NCI-H2107 (cell line): ENCODE results near the gene NCOA3.
"Not testable (repeated sequence)": the region's sequence is repeated elsewhere in the genome, so short reads cannot be mapped to it uniquely, and the experiment has no call there.

Experiments used
- DNase-seq: peaks from one replicate; lab custom pipeline; 2025; lab: John Stamatoyannopoulos, UW

The NCOA3 gene

DNA sequence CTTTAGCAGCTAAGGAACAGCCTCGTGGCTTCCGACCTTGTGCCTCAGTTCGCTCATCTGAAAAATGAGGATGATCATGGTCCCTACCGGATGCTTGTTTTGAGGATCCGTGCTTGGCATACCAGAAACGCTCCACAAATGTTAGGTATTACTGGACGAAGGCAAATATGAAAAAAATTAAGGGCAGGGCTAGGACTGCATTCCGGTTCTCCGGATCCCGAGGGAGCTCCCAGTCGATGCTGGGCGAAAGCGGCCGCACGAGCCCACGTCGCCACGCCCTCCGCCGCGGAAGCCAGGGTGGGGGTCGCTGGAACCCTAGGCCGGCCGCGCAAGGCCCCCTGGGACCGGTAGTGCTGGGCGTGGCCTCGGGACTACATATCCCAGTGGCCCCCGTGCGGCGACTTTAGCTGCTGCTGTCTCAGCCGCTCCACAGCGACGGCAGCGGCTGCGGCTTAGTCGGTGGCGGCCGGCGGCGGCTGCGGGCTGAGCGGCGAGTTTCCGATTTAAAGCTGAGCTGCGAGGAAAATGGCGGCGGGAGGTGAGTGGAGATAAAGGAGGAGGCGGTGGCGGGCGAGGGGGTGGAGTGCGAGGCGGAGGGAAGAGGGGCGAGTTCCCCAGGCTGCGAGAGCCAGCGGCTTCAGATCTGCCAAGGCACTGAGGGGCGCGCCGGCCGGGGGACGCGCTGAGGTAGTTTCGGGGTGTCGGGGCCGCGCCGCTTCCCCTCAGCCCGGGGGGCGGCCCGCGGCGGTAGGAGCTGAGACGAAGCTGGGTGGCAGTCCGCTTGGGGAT is at the start of gene NCOA3:
Gene NCOA3, plus strand, starts transcription at position 406 of the 789 bp plus-strand sequence. CDS start 120,361 bp downstream, outside the sequence.
- DNase-seq: peak; percentile 85

DNA sequence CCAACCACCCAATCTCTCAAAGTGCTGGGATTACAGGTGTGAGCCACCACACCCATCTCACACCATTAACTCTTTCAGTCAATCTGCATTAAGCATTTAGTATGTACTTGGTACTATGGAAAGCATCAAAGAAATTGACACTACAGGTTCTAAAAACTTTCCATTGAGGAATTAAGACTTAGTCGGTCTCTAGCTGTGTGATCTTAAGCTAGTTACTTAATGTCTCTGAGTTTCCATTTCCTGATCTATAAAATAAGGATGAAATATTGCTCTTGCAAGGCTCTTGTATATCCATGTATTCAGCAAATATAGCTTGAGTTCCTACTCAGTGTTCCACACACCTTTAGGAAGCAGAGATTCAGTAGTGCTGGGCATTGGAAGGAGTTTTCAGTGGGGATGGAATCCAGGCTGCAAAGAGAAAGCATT is 48.9 kb upstream of the NCOA3 start:
- DNase-seq: no peak

DNA sequence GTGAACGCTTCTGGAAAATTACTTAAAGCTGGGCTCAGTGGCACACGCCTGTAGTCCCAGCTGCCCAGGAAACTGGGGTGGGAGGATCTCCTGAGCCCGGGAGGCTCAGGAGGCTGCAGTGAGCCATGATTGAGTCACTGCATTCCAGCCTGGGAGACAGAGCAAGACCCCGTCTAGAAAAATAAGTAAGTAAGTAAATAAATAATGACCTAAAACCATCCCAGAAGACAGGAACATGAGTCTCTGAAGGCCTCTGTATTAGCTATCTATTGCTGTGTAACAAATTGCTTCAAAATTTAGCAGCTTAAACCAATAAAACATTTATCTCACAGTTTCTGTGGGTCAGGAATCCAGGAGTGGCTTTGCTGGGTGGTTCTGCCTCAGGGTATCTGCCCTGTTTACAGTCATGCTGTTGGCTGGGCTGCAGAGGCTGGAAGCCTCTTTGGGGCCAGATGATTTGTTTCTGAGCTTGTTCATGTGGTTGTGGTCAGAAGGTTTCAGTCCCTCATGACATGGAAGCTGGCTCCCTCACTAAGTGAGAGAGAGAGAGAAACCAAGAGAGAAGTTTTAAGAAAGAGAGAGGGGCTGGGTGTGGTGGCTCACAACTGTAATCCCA is 48.4 kb upstream of the NCOA3 start:
- no peak for DNase-seq

DNA sequence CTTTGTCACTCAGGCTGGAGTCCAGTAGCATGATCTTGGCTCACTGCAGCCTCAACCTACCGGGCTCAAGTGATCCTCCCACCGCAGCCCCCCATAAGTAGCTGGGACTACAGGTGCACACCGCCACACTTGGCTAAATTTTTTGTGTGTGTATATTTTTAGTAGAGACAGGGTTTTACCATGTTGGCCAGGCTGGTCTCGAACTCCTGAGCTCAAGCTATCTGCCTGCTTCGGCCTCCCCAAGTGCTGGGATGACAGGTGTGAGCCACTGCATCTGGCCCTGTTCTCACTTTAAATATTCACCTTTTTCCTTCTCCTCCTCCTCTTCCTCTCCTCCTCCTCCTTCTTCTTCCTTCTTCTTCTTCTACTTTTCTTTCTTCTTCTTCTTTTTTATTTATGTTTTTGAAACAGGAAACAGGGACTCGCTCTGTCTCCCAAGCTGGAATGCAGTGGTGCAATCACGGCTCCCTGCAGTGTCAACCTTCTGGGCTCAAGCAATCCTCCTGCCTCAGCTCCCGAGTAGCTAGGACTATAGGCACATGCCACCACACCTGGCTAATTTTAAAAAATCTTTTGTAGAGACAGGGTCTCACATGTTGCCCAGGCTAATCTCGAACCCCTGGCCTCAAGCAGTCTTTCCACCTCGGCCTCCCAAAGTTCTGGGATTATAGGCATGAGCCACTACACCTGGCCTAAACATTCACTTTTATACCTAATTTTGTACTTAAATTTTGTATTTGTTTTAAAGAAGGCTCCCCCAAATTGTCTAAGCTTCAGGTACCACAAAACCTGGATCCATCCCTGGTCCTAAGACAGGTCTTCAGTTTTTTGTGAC is 47.2 kb upstream of the NCOA3 start:
- DNase-seq: no peak

DNA sequence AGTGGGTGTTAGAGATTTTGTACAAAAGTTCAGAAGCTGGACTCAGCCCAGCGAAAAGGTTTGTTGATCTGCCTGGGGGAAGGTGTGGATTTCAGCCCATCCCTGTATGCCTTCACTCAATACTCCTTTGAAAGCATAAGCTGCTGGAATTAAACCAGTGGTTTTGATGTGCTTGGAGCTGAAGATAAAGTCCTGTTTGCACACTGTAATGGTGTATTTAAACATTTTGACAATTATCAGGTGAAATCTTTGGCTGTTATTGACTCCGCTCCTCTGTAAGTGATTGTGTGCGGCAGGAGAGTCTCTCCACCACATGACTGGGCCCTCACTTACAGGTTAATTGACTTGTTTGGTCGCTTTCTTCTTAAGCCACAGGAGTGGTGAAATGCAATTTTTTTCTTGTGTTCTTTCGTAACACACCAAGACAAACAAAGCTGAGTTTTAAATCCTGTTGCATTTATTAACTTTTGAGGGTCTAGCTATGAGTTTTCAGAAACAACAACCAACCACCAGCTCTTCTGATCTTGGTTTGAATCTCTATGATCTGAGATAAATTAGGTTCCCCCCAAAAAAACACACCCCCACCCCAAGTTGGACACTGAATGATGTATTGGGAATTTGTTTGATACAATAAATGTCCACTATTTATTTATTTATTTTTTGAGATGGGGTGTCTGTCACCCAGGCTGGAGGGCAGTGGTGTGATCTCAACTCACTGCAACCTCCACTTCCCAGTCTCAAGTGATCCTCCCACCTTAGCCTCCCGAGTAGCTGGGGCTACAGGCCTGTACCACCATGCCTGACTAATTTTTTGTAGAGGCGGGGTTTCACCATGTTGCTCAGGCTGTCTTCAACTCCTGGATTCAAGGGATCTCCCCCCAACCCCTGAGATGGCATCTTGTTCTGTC is 46.3 kb upstream of the NCOA3 start:
- no peak for DNase-seq

DNA sequence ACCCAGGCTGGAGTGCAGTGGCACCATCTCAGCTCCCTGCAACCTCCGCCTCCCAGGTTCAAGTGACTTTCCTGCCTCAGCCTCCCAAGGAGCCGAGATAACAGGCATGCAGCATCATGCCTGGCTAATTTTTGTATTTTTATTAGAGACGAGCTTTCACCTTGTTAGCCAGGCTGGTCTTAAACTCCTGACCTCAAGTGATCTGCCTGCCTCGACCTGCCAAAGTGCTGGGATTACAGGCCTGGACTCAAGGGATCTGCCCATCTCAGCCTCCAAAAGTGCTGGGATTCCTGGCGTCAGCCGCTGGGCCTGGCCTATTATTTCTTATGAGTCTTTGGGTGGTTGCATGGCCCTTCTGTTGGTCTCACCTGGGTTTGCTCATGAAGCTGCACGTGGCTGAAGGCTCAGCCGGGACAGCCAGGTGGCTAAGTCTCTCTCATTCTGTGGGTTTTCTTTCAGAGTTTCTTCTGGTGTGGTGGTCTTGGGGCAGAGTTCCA is 45.6 kb upstream of the NCOA3 start:
- DNase-seq: no peak

DNA sequence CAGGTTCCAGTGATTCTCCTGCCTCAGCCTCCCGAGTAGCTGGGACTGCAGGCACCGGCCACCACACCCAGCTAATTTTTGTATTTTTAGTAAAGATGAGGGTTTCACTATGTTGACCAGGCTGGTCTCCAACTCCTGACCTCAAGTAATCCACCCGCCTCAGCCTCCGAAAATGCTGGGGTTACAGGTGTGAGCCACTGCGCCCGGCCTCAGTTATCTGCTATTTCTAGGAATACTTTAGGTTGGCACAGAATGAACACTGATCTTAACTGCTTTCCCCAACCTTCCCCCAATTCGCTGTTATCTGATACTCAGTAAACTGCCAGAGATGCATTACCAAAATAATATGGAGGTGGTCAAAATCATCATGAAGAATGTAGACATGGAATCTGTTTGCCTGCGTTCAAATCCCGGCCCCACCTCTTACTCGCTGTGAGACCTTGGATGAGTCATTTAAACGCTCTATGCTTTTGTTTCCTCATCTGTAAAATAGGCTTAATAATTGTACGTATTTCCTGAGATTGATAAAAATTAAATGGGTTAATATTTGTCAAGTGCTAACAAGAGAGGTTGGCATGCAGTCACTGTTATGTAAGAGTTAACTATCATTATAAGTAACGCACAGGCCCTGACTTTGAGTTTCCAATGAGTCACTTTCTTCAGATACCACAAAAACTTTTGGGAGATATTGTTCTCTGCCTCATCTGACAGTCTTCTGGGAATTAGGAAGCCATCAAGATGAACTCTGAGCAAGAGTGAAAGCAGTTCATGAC is 44.5 kb upstream of the NCOA3 start:
- no peak for DNase-seq

DNA sequence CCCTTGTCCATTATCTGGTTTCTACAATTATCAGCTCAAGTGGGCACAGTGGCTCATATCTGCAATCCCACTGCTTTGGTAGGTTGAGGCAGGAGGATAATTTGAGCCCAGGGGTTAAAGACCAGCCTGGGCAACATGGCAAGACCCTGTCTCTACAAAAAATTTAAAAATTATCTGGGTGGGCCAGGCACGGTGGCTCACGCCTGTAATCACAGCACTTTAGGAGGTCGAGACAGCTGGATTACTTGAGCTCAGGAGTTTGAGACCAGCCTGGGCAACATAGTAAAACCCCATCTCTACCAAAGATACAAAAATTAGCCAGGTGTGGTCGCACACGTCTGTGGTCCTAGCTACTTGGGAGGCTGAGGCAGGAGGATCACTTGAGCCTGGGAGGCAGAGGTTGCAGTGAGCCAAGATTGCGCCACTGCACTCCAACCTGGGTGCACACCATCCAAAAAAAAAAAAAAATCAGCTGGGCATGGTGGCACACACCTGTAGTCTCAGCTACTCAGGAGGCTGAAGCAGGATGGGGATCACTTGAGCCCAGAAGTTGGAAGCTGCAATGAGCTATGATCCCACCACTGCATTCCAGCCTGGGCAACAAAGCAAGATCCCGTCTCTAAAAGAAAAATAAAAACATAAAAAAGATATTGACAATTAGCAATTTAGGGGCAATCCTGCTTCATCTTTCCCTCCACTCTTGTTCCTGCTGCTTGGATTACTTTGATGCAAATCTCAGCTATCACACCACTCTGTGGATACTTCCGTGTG is 43.2 kb upstream of the NCOA3 start:
- DNase-seq: not testable (repeated sequence)

DNA sequence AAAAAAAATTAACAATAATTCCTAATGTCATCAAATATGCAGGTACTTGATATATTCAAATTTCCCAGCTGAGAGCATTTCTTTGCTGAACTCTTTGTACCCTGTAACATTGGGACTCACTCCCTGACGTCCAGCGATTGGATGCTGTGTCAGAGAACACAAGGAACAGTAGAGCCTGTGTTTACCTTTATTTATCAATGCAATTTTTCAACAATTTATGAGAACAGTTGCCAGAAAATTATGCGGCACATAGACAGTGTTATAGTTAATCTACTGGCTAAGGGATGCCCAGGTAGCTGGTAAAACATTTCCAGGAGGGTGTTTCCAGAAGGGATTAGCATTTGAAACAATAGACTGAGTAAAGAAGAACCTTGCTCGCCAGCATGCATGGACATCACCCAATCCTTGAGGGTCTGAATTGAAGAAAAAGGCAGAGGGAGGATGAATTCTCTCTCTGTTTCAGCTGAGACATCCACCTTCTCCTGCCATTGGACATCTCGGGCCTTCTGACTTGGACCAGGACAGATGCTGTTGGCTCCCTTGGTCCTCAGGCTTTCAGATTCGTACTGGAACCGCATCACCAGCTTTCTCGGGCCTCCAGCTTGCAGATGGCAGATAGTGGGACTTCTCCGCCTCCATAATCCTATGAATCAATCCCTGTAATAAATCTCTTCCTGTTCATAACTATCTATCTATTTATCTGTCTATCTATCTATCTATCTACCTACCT is 42.2 kb upstream of the NCOA3 start:
- no peak for DNase-seq

DNA sequence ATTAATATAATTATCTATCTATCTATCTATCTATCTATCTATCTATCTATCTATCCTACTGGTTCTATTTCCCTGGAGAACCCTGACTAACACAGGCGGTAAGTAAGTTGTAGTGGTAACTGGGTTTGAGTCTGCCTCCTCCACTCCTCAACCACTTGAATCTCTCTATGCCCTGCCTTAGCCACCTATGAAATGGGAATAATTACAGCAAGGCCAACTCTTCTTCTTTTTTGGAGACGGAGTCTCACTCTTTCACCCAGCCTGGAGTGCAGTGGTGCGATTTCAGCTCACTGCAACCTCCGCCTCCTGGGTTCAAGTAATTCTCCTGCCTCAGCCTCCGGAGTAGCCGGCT is 41.0 kb upstream of the NCOA3 start:
- not testable (repeated sequence) for DNase-seq

DNA sequence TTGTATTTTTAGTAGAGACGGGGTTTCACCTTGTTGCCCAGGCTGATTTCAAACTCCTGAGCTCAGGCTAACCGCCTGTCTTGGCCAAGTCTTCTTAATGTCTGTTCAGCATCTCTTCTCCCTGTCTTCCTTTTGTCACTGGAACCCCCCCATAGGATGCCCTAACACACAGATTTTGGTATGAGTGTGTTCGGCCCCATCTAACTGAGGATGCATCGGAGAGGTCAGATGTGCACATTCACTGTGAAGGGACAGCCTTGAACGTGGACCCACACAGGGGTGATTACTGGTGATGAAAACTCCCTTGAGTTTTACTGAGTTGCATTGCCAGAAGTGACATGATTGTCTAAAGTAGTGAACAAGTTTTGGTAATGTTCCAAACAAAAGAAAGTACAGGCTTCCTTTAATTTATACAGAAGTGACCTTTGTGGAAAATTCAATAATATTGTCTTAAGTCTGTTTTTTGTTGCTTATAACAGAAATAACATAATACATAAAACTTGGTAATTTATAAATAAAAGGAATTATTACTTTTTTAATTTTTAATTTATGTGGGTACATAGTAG is 40.5 kb upstream of the NCOA3 start:
- no peak for DNase-seq

DNA sequence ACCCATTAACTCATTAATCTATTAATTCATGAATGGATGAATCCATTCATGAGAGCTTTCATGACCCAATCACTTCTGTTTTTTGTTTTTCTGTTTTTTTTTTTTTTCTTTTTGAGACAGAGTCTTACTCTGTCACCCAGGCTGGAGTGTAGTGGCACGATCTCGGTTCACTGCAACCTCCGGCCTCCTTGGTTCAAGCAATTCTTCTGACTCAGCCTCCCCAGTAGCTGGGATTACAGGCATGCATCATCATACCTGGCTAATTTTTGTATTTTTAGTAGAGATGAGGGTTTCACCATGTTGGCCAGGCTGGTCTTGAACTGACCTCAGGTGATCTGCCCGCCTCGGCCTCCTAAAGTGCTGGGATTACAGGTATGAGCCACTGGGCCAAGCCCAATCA is 39.8 kb upstream of the NCOA3 start:
- DNase-seq: not testable (repeated sequence)

DNA sequence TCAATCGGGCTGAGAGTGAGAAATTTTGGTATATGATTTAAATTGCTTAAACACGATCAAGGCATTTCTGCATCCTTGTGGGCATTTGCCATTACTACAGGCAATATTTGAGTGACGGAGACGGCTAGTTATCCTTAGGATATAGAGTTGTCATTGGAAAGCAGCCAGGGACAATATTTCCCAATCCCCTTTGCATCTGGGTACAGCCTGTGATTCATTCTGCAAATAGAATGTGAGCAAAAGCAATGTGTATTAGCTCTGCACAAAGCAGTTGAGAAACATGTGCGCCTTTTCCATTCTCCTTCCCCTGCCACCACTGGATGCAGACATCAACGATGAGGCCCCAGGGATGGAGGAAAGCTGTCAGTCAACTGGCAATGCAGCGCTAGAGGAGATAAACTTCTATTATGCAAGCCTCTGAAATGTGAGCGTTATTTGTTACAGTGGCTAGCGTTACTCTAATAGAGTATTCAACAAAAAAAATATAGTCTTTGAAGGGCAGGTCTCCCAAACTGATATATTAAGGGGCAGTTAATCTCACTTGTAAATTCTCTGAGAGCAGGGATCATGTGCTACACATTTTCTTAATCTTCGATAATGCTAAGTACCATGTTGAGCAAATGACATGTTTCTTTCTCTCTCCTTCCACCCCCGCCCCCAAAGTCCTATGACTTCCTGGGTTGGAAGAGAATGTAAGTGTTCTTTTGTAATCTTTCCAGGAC is 37.1 kb upstream of the NCOA3 start:
- DNase-seq: no peak

DNA sequence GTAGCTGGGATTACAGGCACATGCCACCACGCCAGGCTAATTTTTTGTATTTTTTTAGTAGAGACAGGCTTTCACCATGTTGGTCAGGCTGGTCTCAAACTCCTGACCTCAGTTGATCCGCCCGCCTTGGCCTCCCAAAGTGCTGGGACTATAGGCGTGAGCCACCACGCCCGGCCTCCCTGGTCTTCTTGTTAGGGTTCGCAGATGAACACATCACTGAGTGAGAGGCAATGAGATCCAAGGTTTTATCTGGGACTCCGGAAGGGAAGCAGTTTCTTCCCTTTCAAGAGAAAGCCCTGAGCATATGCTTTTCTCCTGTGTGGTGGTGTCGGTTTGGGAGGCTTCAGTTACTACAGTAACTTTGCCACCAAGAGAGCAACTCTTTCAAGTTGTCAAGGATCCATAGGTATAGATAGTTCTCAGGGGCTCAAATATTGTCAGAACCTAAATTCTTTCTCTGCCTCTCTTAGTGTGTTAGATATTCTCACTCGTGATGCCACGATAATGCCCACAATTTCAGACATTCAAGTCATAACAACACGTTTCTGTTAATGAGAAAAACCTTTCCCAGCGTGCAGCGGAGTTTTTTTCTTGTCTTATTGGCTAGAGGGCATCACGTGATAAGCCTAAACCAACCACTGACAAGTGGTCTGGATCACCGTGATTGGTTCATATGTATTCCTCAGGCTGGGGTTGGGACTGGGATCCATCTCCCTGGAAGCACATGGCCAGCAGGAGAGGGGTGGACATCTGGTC is 36.2 kb upstream of the NCOA3 start:
- no peak for DNase-seq

DNA sequence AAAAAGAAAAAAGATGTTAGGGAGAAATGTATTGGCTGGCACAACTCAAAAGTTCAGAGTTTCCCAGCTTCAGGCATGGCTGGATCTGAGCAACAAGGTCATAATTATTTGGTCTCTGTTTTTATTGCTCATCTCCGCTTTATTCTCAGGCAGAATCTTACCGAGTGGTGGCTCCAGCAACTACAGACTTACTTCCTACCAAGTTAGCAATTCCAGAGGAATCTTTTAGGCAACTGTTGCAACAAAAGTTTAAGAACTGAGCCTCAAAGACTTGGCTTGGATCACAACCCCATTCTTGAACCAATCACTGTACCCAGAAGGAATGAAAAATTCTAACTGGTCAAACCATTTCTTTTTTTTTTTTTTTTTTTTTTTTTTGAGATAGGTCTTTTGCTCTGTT is 35.5 kb upstream of the NCOA3 start:
- no peak for DNase-seq

DNA sequence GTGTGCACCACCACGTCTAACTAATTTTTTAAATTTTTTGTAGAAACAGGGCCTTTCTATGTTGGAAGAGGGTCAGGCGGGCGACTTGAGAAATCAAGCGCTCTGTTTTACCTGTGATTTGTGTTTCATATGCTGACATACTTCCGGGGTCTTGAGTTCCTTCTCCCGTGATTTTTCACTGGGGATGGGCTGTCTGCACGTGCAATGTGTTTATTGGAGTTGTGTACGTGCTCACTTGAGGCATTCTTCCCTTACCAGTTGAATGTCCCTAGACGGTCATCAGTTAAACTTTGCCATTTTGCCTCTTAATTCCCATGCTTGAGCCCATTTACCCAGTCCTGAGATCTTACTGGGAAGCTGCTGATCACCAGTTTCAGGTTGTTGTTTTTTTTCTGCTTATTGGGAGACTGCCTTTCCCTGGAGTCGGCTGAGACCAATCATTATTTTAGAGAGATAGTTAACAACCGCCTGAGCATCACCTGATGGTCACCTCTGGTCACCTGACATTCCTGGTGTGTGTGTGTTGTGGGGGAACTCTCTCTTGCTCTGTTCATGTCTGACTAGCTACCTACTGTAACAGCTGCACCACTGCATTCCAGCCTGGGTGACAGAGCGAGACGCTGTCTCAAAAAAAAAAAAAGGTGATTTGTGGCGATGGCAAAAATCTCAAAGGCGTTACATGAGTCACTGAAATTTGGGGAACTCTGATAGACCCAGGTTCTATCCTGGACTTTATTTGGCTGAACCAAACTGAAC is 34.8 kb upstream of the NCOA3 start:
- DNase-seq: no peak
